ENCODE results near the gene NPDC1.

GRCh38 chr9:137013571-137013940, 32.4 kb downstream of the NPDC1 start:
- no peak for TF ChIP-seq POLR2A (IDR thresholded peaks at IDR 0.05; ENCODE audit: low read depth, low read length)
- no peak for TF ChIP-seq POLR2AphosphoS5 (IDR thresholded peaks at IDR 0.05; ENCODE audit: low read depth, low read length)
